Activated CD4-positive, alpha-beta T cell treated with anti-CD3 and anti-CD28 coated beads, Interleukin-2, Interleukin-4, amounts not matched to agents 100 ng/mL and 50 ng/mL, durations not matched to agents 16 hours and 8 hours (primary cell): ENCODE results near the gene TBX4.

Experiments
- DNase-seq: peaks from one replicate; pipeline ENCODE4 v3.0.0-alpha.2; 2020; ENCODE audit warnings: low spot score

The TBX4 gene

DNA sequence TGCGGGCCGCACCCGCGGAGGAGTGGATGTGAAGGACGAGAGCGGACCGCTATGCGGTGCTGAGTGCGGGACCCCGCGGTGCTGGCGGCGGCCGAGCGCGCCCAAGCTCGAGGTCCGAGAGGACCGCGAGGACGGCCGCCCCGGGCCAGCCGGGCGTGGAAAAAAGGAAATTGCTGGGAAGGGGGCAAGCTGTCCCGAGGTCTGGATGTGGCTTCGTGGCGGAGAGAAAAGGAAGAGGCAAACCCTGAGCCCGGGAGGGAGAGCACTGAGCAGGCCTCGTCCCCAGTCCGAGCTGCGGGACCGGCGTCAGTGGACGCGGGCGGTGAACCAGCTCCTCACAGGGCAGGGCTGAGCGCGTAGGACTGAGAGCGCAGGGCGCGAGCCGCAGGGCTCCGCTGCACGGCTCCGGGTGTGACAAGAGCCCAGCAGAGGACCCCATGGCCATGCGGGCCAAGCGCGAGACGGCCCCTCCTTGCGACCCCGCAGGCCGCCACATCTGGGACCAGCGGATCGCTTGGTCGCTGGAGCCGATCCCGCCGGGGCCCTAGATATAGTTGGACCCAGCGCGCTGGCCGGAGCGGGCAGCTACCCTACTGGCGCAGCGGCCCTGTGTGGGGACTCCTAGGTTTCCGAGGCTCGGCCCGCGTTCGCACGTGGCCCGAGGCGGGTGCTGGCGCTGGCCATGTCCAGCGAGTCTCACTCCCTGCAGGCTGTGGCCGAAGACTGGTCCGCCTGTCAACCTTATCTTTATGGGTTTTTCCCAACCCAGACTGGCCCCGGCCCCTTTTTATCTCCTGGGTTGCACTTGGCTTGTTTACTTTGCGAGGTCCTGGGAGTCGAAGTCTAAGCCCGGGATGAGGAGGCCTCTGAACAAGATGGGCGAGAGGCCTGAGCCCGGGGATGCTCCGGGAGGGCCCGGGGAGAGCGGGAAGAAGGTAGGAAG, 2.4 kb downstream of the TBX4 start:
- no peak for DNase-seq

DNA sequence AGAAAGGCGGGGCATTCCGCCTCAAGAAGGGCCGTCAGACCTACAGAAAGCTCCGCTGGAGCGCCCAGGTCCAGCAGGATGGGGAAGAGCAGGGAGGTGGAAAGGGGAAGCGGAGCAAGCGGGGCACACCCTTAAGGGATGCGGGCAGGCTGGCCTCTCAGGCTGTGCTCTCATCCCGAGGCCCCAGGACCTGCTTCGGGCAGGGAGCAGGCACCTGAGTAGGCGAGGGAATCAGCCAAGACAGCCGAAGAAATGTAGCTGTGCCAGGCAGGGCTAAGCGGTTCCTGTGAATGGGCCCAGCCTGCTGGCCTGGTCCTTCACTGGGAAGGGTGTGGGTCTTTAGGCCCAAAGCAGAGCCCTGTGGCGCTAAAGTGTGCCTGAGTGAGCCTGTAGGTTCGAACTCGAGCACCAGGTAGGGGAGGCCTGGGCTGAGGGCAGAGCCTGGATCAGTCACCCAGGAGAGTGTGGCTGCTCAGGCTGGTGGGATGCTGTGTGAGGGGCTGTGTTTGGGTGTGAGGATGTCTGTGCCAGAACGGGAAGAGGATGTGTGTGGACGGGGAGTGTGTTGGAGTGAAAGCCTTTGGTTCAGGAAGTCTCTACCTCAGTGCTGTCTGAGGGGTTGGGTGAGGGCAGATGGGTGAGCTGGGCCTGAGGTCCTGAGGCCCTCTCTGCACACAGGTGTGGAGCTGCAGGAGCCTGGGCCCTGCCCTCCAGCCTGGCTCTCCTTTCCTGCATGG, 3.3 kb downstream of the TBX4 start:
- no peak for DNase-seq

- no peak for DNase-seq
Observed at GRCh38 chr17:61456061-61456681, 3.9 kb downstream of the TBX4 start.

DNA sequence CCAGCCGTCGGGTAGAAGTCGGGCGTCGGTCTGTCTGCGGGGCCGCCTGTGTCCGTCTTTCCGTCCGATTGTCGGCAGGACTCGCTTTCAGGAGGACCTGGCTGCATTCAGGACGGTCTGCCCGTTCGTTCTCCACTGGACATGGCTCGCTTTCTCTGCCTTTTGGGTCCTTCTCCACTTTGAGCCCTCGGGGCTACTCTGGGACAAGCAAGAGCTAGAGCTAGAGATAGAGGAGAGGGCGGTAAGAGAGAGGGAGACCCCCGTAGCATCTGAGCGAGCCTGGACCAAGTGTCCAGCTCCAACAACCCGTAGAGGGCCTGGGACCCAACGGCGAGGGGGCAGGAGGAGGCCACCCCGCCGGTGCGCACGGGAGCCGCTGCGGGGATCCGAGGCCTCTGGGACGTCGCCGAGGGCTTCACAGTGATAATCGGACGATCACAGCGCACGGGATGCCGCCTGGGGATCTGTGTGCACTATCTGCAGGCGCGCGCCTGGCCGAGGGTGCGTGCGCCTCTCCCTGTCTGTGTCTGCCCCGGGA, 4.5 kb downstream of the TBX4 start:
- DNase-seq, result no peak

GRCh38 chr17:61457226-61457983, 5.2 kb downstream of the TBX4 start:
- no peak for DNase-seq

DNA sequence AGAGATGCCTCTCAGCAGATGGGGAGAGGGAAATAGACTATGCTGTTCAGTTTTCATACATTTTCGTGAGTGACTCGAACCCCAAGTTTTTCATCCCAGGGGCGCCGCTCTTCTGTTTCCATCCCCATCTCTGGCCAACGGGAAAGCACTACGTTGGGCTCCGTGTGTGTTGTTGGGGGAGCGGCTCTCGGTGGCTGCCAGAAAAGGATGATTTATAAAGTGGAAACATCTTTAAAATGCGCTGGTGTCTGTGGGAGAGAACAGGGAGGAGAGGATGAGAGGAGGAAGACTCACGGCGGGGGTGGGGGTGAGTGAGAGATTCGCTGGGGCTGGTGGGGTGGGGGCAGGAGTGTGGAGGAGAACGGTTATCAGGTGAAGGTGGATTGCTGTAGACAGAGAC, 5.8 kb downstream of the TBX4 start:
- DNase-seq, result no peak

GRCh38 chr17:61458421-61459141, 6.4 kb downstream of the TBX4 start:
- no peak for DNase-seq

GRCh38 chr17:61459142-61459809, 7.1 kb downstream of the TBX4 start:
- no peak for DNase-seq

- no peak for DNase-seq
Observed at GRCh38 chr17:61459939-61460718, 7.9 kb downstream of the TBX4 start.

DNA sequence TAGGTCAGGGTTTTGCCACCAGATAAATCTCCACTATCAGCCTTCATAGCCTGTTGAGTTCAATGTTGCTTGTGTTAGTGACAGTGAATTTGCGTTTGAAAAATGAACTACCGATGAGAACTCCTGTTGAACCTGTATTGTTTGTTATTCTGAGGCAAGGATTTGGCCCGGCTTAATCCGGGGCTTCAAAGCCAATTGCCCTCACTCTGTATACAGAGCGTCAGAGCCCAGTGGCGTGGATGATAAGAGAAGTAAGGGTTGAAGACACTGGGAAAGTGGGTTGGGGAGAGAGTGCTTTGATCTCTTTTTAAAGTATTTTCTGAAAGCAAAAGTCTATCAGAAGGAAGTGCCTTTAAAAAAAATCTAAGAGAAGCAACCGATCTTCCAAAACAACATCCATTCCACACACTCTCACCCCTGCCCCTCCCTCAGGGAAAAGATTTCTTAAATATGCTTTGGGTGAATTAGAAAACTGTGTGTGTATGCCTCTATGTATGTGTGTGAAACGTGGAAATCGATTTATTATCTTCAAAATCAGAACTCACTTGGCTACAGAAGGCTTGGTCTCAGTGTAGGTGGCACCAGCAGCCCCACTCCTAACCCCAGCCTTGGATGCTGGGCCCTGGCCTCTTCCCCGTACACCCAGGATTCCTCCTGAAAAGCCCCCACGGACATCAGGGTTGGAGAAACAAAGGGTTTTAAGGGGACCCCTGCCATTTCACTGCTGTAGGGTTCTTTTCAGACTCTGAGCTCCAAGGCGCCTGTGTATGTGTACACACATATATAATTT, 8.8 kb downstream of the TBX4 start:
- no peak for DNase-seq

DNA sequence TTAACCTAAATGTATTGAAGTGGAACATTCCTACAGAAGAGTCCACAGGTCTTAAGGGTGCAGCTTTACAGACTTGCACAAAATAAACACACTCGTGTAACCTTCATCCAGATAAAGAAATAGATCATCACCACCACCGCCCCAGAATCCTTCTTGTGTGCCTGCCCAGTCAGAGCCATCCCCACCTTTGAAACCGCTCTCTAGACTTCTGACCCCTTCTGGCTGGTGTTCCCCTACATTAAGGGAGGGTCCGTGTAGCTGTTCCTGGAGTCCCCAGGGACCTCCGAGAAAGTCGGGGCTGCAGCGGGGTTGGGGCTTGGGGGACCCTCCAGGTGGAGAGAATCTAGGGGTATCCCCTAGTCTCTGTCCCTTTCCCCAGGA, 9.4 kb downstream of the TBX4 start:
- no peak for DNase-seq

- DNase-seq, result no peak
Observed at GRCh38 chr17:61461967-61462718, 9.9 kb downstream of the TBX4 start.

DNA sequence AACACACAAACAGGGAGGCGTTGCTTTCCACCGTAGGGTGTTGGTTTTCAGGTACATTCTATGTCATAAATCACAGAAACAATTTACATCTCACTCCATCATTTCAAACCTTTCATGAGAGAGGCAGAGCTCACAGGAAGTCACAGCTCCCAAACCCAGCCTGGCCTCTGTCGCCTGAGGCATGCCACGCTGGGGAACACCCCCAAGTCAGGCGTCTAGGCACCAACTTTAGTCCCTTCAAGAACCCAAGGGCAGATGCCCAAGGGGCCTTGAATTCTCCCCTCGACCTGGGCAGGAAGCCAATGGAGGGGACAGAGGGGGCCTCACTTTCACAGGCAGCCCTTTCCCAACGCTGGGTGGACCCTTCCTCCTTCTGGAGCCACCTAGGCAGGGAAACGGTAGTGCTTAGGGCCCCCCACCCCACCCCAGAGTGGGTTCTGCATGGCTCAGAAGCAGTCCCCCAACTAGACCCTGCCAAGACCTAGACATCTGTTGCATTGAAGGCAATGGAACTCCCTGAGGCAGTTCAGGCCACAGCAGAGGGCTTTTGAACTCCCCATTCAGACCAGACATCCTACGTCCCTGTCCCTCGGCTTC, 10.6 kb downstream of the TBX4 start:
- DNase-seq, result no peak

DNA sequence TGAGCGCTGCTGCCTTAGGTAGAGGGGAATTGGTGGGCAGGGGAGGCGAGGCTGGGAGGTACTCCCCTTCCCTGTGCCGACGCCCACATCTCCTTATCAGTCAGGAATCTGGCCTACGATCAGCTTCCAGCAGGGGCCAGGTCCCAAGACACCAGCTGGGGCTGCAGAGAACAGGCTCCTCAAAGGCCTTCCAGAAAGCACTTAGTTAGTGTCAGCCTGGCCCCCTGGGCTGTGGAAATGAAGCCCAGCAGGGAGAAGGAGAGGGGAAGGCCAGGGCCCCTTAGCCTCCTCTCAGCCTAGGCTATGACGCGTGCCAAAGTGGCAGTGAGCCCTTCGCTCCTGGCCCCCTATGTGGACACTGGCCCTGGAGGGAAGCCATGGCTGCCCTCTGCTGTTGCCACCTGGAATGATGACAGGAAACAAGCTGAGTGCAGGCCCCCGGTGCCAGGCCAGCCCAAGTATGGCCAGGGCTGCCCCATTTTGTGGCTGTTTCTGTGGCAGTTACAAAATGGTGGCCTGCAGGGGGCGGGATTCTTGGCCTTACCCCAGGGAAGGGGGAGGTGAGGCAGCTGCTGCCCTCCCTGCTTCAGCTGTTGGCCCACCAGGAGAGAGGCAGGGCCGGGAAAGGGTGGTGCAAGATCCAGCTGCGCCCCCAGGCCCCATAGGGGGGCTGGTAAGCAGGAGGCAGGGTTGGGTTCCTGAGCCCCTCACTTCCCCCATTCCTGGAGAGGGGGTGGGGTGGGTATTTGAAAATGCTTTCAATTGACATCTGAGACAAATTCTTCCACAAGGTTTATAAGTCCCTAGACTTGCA, 11.3 kb downstream of the TBX4 start:
- no peak for DNase-seq

- no peak for DNase-seq
Observed at GRCh38 chr17:61464130-61464842, 12.1 kb downstream of the TBX4 start.

DNA sequence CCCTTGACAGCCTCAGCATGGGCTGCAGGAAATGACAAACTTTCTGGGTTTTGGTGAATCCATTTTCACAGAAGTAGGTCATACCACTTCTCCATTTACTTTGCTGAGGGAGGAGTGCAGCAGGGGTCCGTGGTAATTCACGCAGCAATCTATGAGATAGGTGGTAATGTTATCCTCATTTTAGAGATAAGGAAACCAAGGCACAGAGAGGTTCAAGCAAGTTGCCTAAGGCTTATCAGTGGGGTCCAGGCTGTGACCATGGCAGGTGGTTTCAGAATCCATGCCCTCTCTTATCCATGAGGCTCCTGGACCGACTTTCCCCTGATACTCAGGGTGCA, 12.6 kb downstream of the TBX4 start:
- DNase-seq, result no peak
